Activated CD4-positive, alpha-beta T cell treated with anti-CD3 and anti-CD28 coated beads for 36 hours (primary cell): ENCODE data around the gene BMPR1A. TPM values are rescaled to one million over a fixed set of nuclear protein-coding genes. Genes with fewer than 3 reads are reported as not detected.

Experiments
- ATAC-seq: fragments of 200-7000 bp; cut with Tn5 transposase; one replicate; pipeline ENCODE4 v1.10.0; 2021; ENCODE audit warnings: mild to moderate bottlenecking, moderate library complexity
- CTCF ChIA-PET: fragments of 350-600 bp; sonication (Branson Sonifier 250); formaldehyde crosslinking; loops from one replicate; lab custom pipeline; 2021; ENCODE audit warnings: antibody characterized with exemption; lab: Charles Lee
- POLR2A ChIA-PET: fragments of 350-600 bp; sonication (Branson Sonifier 250); formaldehyde crosslinking; loops from one replicate; lab custom pipeline; 2021; ENCODE audit warnings: antibody characterized with exemption, inconsistent platforms; lab: Charles Lee
- DNase-seq: peaks from one replicate; pipeline ENCODE4 v3.0.0-alpha.2; 2020
- H3K27ac Mint-ChIP-seq: one replicate; pipeline ENCODE4 v1.8.0; 2021; ENCODE audit warnings: mixed read lengths
- H3K27me3 Mint-ChIP-seq: one replicate; pipeline ENCODE4 v1.8.0; 2021; ENCODE audit warnings: mixed read lengths
- H3K36me3 Mint-ChIP-seq: one replicate; pipeline ENCODE4 v1.8.0; 2021; ENCODE audit warnings: low read depth, mixed read lengths
- H3K4me1 Mint-ChIP-seq: one replicate; pipeline ENCODE4 v1.8.0; 2021; ENCODE audit warnings: mixed read lengths
- H3K4me3 Mint-ChIP-seq: one replicate; pipeline ENCODE4 v1.8.0; 2021; ENCODE audit warnings: mild to moderate bottlenecking, moderate library complexity, mixed read lengths
- H3K9me3 Mint-ChIP-seq: one replicate; pipeline ENCODE4 v1.8.0; 2021; ENCODE audit warnings: low read depth, mixed read lengths
- intact Hi-C, 2 experiments: fragments of 100-400 bp; cut with DNase I in 1 of 2; cut with micrococcal nuclease in 1 of 2; formaldehyde crosslinking; loops; one replicate each; pipeline versions ENCODE4 v1.14.2 to v1.15.1; 2022 to 2024; cut with DNase I, micrococcal nuclease
- total RNA-seq, 2 experiments: library from RNA; stranded (reverse); gene quantifications; one replicate each; pipeline ENCODE4 v1.2.3, GENCODE V29; 2021

The BMPR1A gene
- total RNA-seq, 2 experiments from 2014 or later: 8.7 to 9.0 TPM

DNA sequence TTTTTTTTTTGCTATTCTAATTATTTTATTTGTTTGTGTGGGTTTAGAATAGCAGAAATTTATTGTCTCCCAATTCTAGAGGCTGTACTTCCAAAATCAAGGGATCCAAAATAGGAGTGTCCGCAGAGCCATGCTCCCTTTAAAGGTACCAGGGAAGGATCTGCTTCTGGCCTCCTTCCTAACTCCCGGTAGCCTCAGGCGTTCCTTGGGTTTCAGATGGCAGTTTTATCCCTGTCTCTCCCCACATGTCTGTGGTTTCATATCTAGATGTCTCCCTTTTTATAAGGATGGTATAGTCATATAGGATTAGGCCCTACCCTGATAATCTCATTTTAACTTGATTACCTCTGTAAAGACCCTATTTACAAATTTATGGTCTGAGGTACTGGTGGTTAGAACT lies 48.4 kb downstream of the BMPR1A start:
- ChIA-PET CTCF (no interaction called here), POLR2A (no interaction called here)
- no peak overlapping the region for H3K27ac Mint-ChIP-seq
- H3K4me1 Mint-ChIP-seq: peaks cover under 1% of the 10 kb centered on the region
- no peak for ATAC-seq
- no peaks in the 10 kb centered on the region for H3K27me3 Mint-ChIP-seq
- H3K4me3 Mint-ChIP-seq: no peak overlapping the region
- H3K36me3 Mint-ChIP-seq: peaks cover 2% of the 10 kb centered on the region
- H3K9me3 Mint-ChIP-seq: no peaks in the 10 kb centered on the region
- intact Hi-C loops: no loop called here
- DNase-seq: no peak

DNA sequence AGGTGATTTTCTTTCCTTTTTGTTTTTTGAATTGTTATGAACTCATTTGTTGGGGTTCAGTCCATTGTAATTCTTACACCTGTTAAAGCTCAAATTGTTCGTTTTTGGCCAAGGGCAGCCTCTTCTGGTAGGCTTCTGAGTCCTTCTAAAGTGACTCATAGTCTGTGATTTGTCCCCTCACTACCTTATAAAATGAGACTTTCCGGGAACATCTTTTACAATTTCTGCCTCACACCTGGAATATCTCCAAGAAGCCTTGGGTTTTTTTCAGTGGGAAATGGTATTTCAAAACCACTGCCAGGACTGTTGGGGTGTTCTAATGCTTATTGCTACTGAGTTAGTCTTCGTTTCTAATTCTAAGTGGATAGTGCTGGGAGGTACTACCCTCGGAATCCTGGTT lies 56.7 kb downstream of the BMPR1A start:
- ATAC-seq (no peak), DNase-seq (no peak)
- no peak overlapping the region for H3K27ac Mint-ChIP-seq
- POLR2A ChIA-PET: no interaction called here
- H3K4me3 Mint-ChIP-seq: no peak overlapping the region
- H3K9me3 Mint-ChIP-seq: no peaks in the 10 kb centered on the region
- intact Hi-C loops: no loop called here
- peaks cover 2% of the 10 kb centered on the region for H3K36me3 Mint-ChIP-seq
- CTCF ChIA-PET: no interaction called here
- H3K4me1 Mint-ChIP-seq: no peaks in the 10 kb centered on the region
- no peaks in the 10 kb centered on the region for H3K27me3 Mint-ChIP-seq

DNA sequence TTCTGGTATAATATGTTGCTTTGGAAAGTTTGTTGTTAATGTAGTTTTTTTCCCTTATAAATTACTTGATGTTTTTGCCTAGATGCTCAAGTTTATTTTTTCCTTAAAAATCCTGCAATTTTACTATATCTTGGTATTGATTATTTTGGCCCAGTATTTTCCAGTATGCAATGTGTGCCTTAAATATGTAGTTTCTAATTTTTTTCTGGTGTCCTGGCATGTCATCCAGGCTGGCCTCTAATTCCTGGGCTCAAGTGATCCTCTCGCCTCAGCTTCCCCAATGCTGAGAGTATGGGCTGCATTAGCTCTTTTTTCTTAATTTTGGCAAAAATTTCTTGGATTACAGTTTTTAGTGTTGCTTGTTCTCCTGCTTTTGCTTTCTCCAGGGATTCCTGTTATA lies 57.6 kb downstream of the BMPR1A start:
- no peaks in the 10 kb centered on the region for H3K4me1 Mint-ChIP-seq
- intact Hi-C loops: no loop called here
- H3K27me3 Mint-ChIP-seq: no peaks in the 10 kb centered on the region
- H3K36me3 Mint-ChIP-seq: peaks cover 2% of the 10 kb centered on the region
- ATAC-seq: no peak
- H3K4me3 Mint-ChIP-seq: no peak overlapping the region
- DNase-seq: no peak
- ChIA-PET CTCF (interaction anchor here (0.7 kb wide), 2 partner anchors 38 to 39 kb away, joined by 3 read pairs; no protein-coding TSS in a partner anchor), POLR2A (no interaction called here)
- no peak overlapping the region for H3K27ac Mint-ChIP-seq
- no peaks in the 10 kb centered on the region for H3K9me3 Mint-ChIP-seq

DNA sequence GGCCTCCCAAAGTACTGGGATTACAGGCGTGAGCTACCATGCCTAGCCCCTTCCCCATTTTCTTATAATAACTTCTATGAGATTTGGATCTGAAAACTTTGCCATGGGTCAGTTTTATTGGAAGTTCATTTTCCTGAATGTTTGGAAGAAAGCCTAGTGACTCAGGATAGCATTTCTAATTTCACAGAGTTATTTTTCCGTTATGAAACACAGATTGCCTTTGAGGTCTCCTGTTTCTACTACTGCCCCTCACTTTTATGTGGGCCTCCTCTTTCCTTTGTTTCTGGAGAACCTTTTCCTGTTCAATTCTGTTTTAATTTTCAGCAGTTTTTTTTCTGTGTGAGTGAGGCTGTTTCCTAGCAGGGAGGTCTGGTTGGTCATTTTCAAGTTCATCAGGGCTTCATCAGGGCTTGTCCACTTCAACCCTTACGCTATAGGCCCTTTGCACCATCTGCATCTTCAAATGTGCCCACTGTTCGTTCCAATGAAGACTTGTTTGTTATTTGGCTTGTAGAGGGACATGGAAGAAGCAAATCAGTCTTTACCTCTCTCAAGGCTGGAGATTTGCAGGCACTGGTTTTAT lies 58.7 kb downstream of the BMPR1A start:
- H3K4me3 Mint-ChIP-seq: no peak overlapping the region
- H3K9me3 Mint-ChIP-seq: no peaks in the 10 kb centered on the region
- no peak for ATAC-seq
- CTCF ChIA-PET: no interaction called here
- POLR2A ChIA-PET: no interaction called here
- H3K27ac Mint-ChIP-seq: no peak overlapping the region
- intact Hi-C loops: no loop called here
- DNase-seq: no peak
- H3K4me1 Mint-ChIP-seq: no peaks in the 10 kb centered on the region
- no peaks in the 10 kb centered on the region for H3K36me3 Mint-ChIP-seq
- H3K27me3 Mint-ChIP-seq: no peaks in the 10 kb centered on the region

DNA sequence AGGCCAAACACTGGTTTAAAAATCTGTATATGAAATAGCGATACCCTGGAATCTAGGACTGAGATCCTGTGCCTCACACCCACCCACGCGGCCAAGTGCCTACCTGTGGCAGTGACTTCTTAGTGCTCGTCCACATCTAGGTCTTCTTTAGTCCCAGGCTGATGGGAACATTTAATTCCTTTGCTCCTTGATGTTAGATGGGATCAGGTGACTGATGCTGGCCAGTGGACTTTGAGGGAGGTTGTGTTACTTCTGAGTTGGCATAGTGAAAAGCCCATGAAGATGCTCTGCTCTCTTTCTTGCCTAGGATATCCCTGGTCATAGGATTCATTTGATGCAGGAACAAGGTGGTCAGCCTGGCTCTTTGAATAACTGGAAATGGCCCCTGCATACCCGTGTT lies 59.2 kb downstream of the BMPR1A start:
- CTCF ChIA-PET: no interaction called here
- H3K27me3 Mint-ChIP-seq: no peaks in the 10 kb centered on the region
- intact Hi-C loops: no loop called here
- H3K27ac Mint-ChIP-seq: no peak overlapping the region
- H3K9me3 Mint-ChIP-seq: no peaks in the 10 kb centered on the region
- no peaks in the 10 kb centered on the region for H3K36me3 Mint-ChIP-seq
- no peaks in the 10 kb centered on the region for H3K4me1 Mint-ChIP-seq
- H3K4me3 Mint-ChIP-seq: no peak overlapping the region
- no peak for DNase-seq
- POLR2A ChIA-PET: no interaction called here
- ATAC-seq: no peak

DNA sequence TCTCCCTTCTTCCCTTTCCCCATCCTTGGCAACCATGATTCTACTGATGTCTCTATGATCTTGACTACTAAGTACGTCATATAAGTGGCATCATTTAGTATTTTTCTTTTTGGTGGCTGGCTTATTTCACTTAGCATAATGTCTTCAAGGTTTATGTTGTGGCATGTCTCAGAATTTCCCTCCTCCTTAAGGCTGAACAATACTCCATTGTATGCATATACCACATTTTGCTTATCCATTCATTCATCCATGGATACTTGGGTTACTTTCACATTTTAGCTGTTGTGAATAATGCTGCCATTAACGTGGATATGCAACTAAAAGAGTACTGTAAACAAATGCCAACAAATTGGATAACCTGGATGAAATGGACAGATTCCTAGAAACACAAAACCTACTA lies 60.8 kb downstream of the BMPR1A start:
- DNase-seq (no peak), ATAC-seq (no peak)
- POLR2A ChIA-PET: no interaction called here
- no peaks in the 10 kb centered on the region for H3K27me3 Mint-ChIP-seq
- no peaks in the 10 kb centered on the region for H3K9me3 Mint-ChIP-seq
- no peak overlapping the region for H3K4me3 Mint-ChIP-seq
- H3K4me1 Mint-ChIP-seq: no peaks in the 10 kb centered on the region
- H3K27ac Mint-ChIP-seq: no peak overlapping the region
- intact Hi-C loops: no loop called here
- CTCF ChIA-PET: interaction anchor here (1.3 kb wide), 1 partner anchor 19 kb away, joined by 3 read pairs; no protein-coding TSS in a partner anchor
- no peaks in the 10 kb centered on the region for H3K36me3 Mint-ChIP-seq

DNA sequence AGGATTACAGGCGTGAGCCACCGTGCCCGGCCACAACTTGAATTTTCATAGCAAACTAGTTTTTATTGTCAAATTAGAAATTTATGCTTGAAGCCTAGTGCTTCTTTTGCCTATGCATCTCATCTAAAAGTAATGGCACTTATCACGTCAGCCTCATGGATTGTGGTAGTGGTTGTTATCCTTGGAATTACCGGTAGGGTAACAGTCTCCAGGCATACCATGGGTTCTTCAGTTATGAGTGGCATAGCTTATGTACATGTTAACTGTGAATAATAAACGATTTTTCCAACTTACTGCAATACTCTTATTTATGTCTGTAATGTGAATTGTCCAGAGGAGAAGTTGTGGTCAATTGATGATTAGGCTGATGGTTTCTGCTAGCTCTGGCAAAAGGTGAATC lies 63.1 kb downstream of the BMPR1A start:
- CTCF ChIA-PET: no interaction called here

DNA sequence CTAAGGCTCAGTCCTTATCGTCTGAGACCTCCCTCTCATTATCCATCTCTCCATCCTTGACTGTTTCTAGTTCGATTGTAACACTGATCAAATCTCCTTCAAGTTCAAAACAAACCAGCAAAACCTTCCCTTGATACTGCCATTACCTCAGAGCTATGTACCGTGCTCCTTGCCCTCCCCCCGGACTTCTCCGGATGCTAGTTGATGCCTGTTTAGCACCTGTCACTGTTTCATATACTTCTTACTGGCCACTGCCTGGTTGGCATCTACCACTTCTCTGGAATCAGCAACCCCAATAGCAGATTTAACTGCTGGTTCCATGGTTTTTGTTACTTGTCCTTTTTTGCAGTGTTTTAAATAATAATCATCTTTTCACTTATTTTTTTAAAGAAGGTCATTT lies 64.1 kb downstream of the BMPR1A start:
- Mint-ChIP-seq H3K36me3 (no peaks in the 10 kb centered on the region), H3K27ac (no peak overlapping the region), H3K4me1 (no peaks in the 10 kb centered on the region), H3K27me3 (no peaks in the 10 kb centered on the region), H3K4me3 (no peak overlapping the region), H3K9me3 (no peaks in the 10 kb centered on the region)
- intact Hi-C loops: no loop called here
- no peak for ATAC-seq
- CTCF ChIA-PET: no interaction called here
- DNase-seq: no peak
- POLR2A ChIA-PET: no interaction called here

More for the DNA sequence above, 63.1 kb downstream of the BMPR1A start:
- intact Hi-C loops: no loop called here
- H3K27me3 Mint-ChIP-seq: no peaks in the 10 kb centered on the region
- no peak for DNase-seq
- POLR2A ChIA-PET: no interaction called here
- H3K9me3 Mint-ChIP-seq: no peaks in the 10 kb centered on the region
- H3K4me3 Mint-ChIP-seq: no peak overlapping the region
- no peaks in the 10 kb centered on the region for H3K36me3 Mint-ChIP-seq
- no peak for ATAC-seq
- H3K4me1 Mint-ChIP-seq: no peaks in the 10 kb centered on the region
- H3K27ac Mint-ChIP-seq: no peak overlapping the region

DNA sequence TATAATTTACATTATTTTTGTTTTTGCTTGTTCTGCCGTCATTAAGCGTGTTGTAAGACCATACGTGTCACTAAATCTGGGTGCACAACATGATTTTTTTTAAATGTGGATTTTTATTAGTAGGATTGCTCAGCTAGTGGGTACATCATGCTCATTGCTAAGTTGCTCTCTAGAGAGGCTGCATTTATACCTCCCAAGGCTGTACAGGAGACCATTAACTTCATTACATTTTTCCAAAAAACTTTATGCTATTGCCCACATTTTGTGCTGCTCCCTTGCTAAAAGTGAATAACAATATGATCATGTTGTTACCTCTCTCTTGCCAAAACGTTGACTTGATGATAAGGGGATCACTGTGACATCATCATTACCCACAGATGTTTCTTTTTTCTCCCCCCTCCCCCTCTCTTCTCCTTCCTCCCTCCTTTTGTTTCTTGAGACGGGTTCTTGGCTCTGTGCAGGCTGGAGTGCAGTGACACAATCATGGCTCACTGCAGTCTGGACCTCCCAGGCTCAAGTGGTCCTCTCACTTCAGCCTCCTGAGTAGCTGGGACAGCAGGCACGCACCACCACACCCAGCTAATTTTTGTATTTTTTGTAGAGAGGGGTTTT lies 65.1 kb downstream of the BMPR1A start:
- CTCF ChIA-PET: no interaction called here
- H3K4me1 Mint-ChIP-seq: no peaks in the 10 kb centered on the region
- no peak for ATAC-seq
- POLR2A ChIA-PET: no interaction called here
- no peak for DNase-seq
- no peaks in the 10 kb centered on the region for H3K9me3 Mint-ChIP-seq
- no peaks in the 10 kb centered on the region for H3K27me3 Mint-ChIP-seq
- H3K27ac Mint-ChIP-seq: no peak overlapping the region
- H3K4me3 Mint-ChIP-seq: no peak overlapping the region
- H3K36me3 Mint-ChIP-seq: no peaks in the 10 kb centered on the region
- intact Hi-C loops: no loop called here

DNA sequence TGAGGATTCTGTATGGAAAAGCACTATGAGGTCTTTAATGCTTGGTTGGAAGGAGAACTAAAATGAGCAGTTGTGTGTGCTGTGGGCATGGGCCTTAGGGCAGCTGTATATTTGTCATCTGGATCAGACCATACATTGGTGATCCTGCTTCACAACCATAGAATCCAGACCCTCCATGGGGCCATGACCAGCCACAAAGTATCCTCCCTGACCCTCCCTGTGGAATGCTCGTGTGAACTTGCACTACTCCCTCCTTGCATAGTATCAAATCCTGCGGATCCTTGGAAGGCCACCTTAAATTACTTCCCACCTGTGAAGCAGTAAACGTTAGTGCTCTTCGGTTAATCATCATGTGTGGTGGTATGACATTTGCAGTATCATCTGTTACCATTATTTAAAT lies 67.1 kb downstream of the BMPR1A start:
- H3K36me3 Mint-ChIP-seq: no peaks in the 10 kb centered on the region
- ChIA-PET POLR2A (no interaction called here), CTCF (no interaction called here)
- no peaks in the 10 kb centered on the region for H3K4me1 Mint-ChIP-seq
- DNase-seq (no peak), ATAC-seq (no peak)
- no peak overlapping the region for H3K4me3 Mint-ChIP-seq
- H3K27ac Mint-ChIP-seq: no peak overlapping the region
- no peaks in the 10 kb centered on the region for H3K9me3 Mint-ChIP-seq
- H3K27me3 Mint-ChIP-seq: no peaks in the 10 kb centered on the region
- intact Hi-C loops: no loop called here

DNA sequence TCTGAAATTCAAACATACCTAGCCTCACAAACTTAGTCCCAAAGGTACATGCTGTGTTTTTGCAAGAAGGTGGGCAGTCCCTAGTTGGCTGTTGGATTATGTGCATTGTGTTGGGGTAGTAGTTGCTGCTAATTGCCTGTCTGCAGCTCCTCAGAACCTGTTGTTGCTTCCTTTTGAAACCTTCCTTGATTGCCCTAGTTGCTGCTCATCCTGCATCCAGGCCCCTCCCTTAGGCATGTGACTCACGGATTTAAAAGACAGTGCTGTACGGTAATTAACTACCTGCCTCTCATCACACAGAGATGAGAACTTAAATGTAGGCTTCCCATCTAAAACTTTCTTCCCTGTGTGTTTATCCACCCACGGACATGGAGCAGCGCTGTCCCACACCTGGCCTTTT lies 67.7 kb downstream of the BMPR1A start:
- no peak overlapping the region for H3K4me3 Mint-ChIP-seq
- H3K27me3 Mint-ChIP-seq: no peaks in the 10 kb centered on the region
- no peak overlapping the region for H3K27ac Mint-ChIP-seq
- CTCF ChIA-PET: interaction anchor here (0.6 kb wide), 1 partner anchor 42 kb away, joined by 4 read pairs; no protein-coding TSS in a partner anchor
- POLR2A ChIA-PET: no interaction called here
- no peaks in the 10 kb centered on the region for H3K9me3 Mint-ChIP-seq
- no peaks in the 10 kb centered on the region for H3K4me1 Mint-ChIP-seq
- intact Hi-C loops: no loop called here
- H3K36me3 Mint-ChIP-seq: no peaks in the 10 kb centered on the region
- ATAC-seq: no peak
- no peak for DNase-seq

DNA sequence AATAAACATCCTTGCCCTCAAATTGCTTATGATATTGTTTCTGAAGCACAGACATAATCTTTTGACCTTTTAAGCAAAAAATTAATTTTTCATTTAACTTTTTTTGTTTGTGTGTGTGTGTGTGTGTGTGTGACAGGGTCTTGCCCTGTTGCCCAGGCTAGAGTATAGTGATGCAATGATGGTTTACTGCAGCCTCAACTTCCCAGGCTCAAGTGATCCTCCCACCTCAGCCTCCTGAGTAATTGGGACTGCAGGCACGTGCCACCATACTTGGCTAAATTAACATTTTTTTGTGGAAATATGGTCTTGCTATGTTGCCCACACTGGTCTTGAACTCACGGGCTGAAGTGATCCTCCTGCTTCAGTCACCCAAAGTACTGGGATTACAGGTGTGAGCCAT lies 68.9 kb downstream of the BMPR1A start:
- H3K4me3 Mint-ChIP-seq: no peak overlapping the region
- no peak overlapping the region for H3K27ac Mint-ChIP-seq
- ChIA-PET CTCF (no interaction called here), POLR2A (no interaction called here)
- no peaks in the 10 kb centered on the region for H3K27me3 Mint-ChIP-seq
- no peaks in the 10 kb centered on the region for H3K4me1 Mint-ChIP-seq
- H3K9me3 Mint-ChIP-seq: no peaks in the 10 kb centered on the region
- no peak for ATAC-seq
- DNase-seq: no peak
- no peaks in the 10 kb centered on the region for H3K36me3 Mint-ChIP-seq
- intact Hi-C loops: no loop called here
